ENCODE results near the gene WFIKKN1.

DNA sequence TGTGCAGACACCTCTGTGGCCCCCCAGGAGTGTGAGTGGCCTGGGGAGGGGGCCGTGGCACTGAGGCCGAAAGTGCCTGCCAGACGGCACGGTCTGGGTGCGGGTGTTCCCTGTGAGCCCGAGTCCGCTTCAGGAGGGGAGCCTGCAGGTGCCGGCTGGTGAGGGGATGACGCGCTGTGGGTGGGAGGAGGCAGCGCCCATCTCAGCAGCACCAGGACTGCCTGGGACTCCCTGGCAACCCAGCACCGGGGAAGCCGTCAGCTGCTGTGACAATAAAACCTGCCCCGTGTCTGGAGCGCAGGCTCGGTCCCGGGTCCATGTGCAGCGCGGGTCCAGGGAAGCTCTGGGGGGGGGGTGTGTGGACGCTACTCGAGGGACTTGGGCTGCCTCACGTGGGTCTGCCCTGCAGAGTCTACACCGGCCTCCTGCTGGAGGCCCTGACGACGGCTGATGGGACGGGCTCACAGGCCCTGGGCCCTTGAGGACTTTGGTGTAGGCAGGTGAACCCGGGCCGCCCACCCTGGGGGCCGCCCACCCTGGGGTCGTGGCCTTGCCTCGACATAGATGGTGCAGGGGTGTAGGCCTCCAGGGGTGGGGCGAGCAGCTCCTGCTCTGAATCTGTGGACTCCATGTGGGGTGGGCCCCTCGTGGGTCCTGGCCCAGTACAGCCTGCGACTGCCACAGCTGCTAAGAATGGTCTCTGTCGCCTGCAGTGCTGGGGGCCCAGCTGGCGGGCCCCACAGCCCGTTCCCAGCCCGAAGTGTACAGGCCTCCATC is 46.8 kb upstream of the WFIKKN1 start:
- TF ChIP-seq ZBTB11 (tag by site-specific recombination; conservative IDR thresholded peaks at IDR 0.05; ENCODE audit: low read depth) (no peak), ZNF555 (tag by site-specific recombination; conservative IDR thresholded peaks at IDR 0.05) (no peak), ZNF768 (tag by site-specific recombination; IDR thresholded peaks at IDR 0.05) (no peak), ZNF274 (IDR thresholded peaks at IDR 0.05; ENCODE audit: low read length) (no peak), ZNF274 (tag by site-specific recombination; IDR thresholded peaks at IDR 0.05; ENCODE audit: borderline replicate concordance) (no peak), CTCF (tag by site-specific recombination; IDR thresholded peaks at IDR 0.05) (no peak), ZNF433 (tag by site-specific recombination; IDR thresholded peaks at IDR 0.05; ENCODE audit: low read depth) (no peak), HOXA7 (CRISPR knock-in tag; IDR thresholded peaks at IDR 0.05; ENCODE audit: borderline replicate concordance) (no peak)
- TF ChIP-seq, protein P1, sequence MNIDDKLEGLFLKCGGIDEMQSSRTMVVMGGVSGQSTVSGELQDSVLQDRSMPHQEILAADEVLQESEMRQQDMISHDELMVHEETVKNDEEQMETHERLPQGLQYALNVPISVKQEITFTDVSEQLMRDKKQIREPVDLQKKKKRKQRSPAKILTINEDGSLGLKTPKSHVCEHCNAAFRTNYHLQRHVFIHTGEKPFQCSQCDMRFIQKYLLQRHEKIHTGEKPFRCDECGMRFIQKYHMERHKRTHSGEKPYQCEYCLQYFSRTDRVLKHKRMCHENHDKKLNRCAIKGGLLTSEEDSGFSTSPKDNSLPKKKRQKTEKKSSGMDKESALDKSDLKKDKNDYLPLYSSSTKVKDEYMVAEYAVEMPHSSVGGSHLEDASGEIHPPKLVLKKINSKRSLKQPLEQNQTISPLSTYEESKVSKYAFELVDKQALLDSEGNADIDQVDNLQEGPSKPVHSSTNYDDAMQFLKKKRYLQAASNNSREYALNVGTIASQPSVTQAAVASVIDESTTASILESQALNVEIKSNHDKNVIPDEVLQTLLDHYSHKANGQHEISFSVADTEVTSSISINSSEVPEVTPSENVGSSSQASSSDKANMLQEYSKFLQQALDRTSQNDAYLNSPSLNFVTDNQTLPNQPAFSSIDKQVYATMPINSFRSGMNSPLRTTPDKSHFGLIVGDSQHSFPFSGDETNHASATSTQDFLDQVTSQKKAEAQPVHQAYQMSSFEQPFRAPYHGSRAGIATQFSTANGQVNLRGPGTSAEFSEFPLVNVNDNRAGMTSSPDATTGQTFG (tag by site-specific recombination; IDR thresholded peaks at IDR 0.05; ENCODE audit: borderline replicate concordance): peak; percentile 6; the same call in 1 of the 2 replicates

Data from HEK293 (cell line).